Bronchial epithelial cell (primary cell): ENCODE measurements around the gene CCDC80. TPM values are rescaled to one million over a fixed set of nuclear protein-coding genes. Genes with fewer than 3 reads are reported as not detected.

Experiments used
- DNase-seq: peaks from one replicate; pipeline ENCODE4 v3.0.0-alpha.2; 2010; ENCODE audit warnings: low read depth
- FAIRE-seq: peaks from 2 replicates; lab custom pipeline; 2011; peaks lifted over from hg19 to GRCh38; lab: Jason Lieb, UNC
- H3K27me3 ChIP-seq: 2 replicates; pipeline ENCODE4 v1.5.1; 2011; ENCODE audit warnings: low read length; ENCODE audit not compliant: control insufficient read depth, insufficient read depth
- H3K36me3 ChIP-seq: 2 replicates; pipeline ENCODE4 v1.5.1; 2011; ENCODE audit warnings: low read length; ENCODE audit not compliant: control insufficient read depth, insufficient read depth
- H3K4me3 ChIP-seq: 2 replicates; pipeline ENCODE4 v1.5.1; 2011; ENCODE audit warnings: mild to moderate bottlenecking, low read depth, low read length, control low read depth
- total RNA-seq: library from RNA; depleted of rRNA; stranded (reverse); fragments of >200 nt; gene quantifications from 2 replicates; pipeline ENCODE4 v1.2.1, GENCODE V29; 2014
- TF ChIP-seq, protein P1 (sequence below): IDR thresholded peaks from 2 replicates; pipeline ENCODE4 v1.5.1; 2011; ENCODE audit warnings: mild to moderate bottlenecking, moderate library complexity, low read length, control low read depth, inconsistent platforms; ENCODE audit not compliant: insufficient read depth, severe bottlenecking

Gene CCDC80
- total RNA-seq, 1 donor from 2014 or later, result 8.2 TPM

DNA sequence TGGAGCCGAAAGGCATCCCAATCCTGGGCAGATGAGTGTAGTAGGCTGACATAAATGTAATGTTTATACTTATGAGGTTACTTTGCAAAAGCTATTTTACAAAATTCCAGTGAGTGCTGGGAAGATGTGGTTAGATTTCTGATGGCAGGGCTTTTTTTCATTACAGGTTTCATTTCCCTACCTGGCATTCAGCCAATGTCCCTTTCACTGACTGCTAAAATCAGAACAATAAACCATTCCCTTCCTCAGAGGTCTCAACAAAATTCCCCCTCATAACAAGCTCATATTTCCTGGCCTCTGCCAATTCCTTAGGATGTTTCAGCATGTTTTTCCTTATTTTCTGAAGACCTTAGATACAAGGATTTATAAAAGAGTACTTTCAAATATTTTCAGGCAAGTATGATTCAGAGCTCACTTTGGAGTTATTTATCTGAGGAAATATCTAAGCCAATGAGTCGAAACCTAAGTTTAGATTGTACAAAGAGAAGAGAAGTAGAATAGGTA, 40.9 kb upstream of the CCDC80 start:
- TF ChIP-seq, protein P1, sequence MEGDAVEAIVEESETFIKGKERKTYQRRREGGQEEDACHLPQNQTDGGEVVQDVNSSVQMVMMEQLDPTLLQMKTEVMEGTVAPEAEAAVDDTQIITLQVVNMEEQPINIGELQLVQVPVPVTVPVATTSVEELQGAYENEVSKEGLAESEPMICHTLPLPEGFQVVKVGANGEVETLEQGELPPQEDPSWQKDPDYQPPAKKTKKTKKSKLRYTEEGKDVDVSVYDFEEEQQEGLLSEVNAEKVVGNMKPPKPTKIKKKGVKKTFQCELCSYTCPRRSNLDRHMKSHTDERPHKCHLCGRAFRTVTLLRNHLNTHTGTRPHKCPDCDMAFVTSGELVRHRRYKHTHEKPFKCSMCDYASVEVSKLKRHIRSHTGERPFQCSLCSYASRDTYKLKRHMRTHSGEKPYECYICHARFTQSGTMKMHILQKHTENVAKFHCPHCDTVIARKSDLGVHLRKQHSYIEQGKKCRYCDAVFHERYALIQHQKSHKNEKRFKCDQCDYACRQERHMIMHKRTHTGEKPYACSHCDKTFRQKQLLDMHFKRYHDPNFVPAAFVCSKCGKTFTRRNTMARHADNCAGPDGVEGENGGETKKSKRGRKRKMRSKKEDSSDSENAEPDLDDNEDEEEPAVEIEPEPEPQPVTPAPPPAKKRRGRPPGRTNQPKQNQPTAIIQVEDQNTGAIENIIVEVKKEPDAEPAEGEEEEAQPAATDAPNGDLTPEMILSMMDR, result no peak
- H3K27me3 ChIP-seq, result no peaks in the 10 kb centered on the region
- H3K36me3 ChIP-seq, result no peaks in the 10 kb centered on the region
- no peak overlapping the region for H3K4me3 ChIP-seq
- DNase-seq (no peak), FAIRE-seq (no peak)

DNA sequence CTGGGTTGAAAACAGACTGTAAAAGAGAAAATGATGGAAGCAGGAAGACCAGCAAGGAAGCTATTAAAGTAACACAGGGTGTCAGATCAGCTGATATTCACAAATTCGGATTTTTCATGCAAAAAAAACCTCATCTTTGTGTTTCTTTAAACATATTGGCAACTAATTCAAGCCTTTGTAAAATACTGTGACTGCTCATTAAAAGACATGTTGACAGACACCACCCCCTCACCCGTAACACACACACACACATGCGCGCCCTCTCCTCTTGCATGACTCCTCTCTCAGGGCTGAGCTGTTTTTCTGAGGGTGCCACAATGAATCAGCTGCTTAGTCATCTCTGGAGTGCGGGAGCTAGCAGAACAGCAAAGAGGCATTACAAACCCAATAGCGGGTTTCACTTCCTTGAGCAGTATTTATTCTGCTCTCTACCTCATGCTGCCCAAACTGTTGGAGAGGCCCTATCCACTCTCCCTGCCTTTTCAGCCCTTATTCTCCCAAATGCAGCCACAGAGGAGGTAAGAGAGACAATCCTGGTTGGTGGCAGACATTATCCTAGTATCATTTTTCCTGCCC, 35.8 kb upstream of the CCDC80 start:
- no peak overlapping the region for H3K4me3 ChIP-seq
- TF ChIP-seq, protein P1, result no peak
- FAIRE-seq (peak; percentile 98), DNase-seq (peak; percentile 99)
- no peaks in the 10 kb centered on the region for H3K27me3 ChIP-seq
- H3K36me3 ChIP-seq, result no peaks in the 10 kb centered on the region

DNA sequence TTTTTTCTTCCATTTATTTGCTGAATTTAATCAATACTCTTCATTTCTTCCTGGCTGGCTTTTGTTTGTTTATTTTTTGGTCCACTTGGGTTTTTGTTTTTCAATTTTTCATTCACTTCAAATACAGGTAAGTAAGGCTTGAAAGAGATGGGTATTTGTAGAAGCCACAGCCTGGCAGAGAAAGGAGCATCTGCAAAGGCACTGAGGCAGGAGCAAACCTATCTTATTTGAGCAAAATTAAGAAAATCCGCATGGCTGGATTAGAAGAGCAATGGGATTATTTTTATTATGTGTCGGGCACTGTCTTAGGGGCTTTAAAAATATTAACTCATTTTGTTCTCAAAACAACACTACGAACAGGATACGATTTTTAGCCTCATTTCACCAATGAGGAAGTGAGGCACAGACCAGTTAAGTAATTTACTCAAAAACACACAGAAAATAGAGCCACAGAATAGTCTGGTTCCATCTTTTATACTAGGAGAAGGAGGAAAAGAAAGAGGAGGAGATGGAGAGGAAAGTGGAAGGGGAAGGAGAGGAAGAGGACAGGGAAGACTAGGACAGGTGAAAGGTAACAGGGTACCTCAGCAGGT, 35.1 kb upstream of the CCDC80 start:
- no peak for FAIRE-seq
- no peak for DNase-seq
- no peak overlapping the region for H3K4me3 ChIP-seq
- H3K36me3 ChIP-seq, result no peaks in the 10 kb centered on the region
- TF ChIP-seq, protein P1, result no peak
- H3K27me3 ChIP-seq, result no peaks in the 10 kb centered on the region

DNA sequence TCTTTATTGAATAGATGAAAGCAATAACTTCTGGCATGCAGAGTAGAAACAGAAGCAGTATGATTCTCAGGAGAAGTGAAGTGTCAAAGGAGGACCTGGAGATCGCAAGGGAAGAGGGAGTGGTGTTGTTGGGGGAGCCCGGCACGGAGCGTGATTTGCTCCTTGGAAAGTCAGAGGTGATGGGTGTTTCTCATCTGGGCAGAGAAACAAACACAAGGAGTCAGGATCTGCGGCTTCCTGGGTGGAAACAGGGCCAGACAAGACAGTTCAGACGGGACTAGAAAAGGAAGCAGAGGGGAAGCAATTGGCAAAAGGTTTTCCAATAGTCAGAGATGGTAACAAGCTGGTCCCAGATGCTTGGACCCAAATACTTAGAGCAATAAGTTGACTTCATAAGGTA, 34.4 kb upstream of the CCDC80 start:
- TF ChIP-seq, protein P1, result no peak

DNA sequence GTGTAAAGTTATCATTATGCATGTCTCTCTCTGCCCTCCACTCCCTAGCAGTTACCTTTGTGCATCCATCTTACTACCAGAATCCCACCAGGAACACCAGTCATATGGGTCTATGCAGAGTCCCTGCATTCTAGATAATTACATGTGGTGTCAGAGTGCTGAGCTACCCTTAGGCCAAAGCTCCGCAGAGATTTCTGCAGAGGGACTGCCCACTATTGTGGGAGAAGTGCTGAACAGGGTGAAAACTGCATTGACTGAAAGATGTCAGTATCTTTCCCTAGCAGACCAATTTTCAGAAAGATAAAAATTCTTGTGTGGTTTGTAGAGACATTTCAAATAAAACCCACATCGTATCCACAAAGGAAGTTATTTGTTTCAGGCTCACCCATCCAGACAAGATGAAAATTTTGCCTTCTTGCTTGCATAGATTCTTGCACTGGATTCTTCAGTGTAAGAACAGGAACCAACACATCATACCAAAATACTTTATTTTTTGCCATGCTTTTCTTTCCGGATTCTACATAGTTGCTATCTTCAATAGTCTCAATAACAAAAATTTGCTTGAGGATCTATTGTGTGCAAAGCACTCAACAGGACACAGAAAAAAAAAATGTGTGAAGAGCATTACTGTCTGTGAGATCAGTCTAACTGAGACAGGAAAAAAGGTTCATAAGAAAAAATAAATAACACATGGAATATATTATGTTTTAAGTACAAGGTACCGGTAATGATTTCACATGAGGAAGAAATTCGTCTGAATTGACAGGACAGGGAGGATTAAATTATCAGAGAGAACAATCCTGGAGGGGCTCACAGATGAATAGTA, 32.0 kb upstream of the CCDC80 start:
- no peaks in the 10 kb centered on the region for H3K27me3 ChIP-seq
- TF ChIP-seq, protein P1, result no peak
- H3K36me3 ChIP-seq, result no peaks in the 10 kb centered on the region
- H3K4me3 ChIP-seq, result no peak overlapping the region
- no peak for FAIRE-seq
- no peak for DNase-seq

More for the DNA sequence above, 34.4 kb upstream of the CCDC80 start:
- Histone ChIP-seq H3K4me3 (no peak overlapping the region), H3K27me3 (no peaks in the 10 kb centered on the region), H3K36me3 (no peaks in the 10 kb centered on the region)
- no peak for DNase-seq
- FAIRE-seq, result no peak
